Hypothalamus (tissue), 51 donors: Measurements from ENCODE around the gene PPP1R13B.
"Not testable (repeated sequence)": the region's sequence is repeated elsewhere in the genome, so short reads cannot be mapped to it uniquely, and the experiment has no call there.

Experiments used
- DNase-seq, 51 donors: peaks; one replicate each; lab custom pipeline; 2025; lab: John Stamatoyannopoulos, UW

Gene PPP1R13B

DNA sequence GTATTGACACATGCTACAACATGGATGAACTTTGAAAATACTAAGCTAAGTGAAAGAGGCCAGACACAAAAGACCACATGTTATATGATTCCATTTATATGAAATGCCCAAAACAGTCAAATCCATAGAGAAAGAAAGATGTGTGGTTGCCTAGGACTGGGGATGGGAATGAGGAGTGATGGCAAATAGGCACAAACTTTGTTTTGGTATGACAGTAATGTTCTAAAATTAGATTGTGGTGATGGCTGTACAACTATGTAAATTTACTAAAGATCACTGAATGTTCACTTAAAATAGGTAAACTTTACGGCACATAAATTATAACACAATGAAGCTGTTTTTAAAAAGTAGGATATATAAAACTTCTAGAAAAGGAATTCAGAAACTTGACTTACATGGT, 41.7 kb downstream of the PPP1R13B start:
- no peak for DNase-seq

DNA sequence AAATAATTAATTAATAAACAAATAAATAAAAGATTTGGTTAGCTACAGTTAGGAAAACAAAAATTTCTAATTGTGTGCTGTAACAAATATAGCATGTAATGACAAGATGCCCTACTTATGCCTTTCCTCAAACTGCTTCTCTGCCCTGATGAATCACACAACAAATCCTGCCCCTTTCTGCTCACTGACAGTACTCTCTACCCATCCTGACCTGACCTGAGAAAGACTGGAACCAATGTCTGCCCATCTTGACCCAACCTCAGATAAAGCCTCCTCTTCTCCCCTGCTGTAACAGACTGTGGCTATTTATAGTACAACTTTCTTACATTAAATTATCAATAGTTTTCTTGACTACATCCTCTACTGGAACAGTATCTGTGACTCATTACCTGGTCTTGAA, 43.7 kb downstream of the PPP1R13B start:
- no peak for DNase-seq

DNA sequence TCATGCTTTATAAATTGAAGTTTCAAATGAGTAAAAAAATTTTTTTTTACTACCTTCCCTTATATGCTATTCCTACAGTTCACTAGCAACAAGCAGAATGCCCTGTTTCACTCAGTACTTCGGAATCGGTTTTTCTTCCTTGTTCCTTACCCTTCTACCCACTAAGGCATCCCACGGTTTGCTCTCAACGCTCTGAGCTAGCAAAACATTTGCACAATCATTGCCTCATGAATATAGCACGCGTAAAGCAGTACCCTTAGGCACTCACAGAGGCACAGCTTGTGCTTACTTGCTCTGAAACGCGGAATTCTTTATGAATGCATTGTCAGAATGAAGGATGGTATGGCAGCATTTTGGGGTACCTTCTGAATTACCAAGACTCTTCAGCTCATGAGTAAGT, 45.0 kb downstream of the PPP1R13B start:
- DNase-seq: peak in 1 of 51 donors; percentile 17

DNA sequence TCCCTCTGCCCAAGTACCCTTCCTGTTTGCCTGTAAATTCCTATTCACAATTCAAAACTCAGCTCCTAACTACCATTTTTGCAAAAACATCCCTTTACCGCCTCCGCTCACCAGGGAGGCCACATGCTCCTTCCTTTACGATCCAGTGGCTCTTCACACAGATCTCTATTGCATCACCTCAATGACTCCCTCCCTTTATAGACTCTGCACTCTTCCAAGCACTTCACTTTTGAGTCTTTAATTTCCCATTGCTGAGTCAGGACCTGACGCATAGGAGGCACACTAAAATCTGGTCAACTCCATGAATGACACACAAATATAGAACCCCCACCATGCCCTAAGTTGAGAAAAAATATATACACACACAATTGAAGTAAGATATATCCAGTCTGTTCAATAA, 45.9 kb downstream of the PPP1R13B start:
- no peak for DNase-seq

DNA sequence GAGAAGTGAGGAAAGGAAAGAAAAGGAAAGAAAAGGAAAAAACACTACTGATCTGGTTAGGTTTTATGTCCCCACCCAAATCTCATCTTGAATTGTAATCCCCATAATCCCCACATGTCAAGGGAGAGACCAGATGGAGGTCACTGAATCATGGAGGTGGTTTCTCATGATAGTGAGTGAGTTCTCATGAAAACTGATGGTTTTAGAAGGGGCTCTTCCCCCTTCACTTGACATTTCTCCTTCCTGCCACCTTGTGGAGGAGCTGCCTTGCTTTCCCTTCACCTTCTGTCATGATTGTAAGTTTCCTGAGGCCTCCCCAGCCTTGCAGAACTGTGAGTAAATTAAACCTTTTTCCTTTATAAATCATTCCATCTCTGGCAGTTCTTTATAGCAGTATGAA, 54.2 kb downstream of the PPP1R13B start:
- DNase-seq: not testable (repeated sequence)

DNA sequence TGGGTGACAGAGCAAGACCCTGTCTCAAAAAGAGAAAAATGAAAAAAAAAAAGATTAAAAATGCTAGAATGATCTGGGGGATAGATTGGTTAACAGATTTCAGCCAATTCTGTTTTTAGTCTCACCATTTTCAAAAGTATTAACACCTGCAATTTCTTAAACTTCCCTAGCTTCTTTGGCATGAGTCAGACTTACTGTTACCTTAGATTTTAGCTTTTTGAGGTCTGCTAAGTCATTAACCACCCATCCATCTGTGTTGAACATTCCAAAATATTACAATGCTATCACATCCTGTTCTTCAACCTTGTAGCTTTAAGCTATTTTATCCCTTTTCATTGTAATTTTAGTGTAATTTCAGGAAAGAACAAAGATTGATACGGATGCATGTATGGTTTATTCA, 59.3 kb downstream of the PPP1R13B start:
- DNase-seq: no peak

DNA sequence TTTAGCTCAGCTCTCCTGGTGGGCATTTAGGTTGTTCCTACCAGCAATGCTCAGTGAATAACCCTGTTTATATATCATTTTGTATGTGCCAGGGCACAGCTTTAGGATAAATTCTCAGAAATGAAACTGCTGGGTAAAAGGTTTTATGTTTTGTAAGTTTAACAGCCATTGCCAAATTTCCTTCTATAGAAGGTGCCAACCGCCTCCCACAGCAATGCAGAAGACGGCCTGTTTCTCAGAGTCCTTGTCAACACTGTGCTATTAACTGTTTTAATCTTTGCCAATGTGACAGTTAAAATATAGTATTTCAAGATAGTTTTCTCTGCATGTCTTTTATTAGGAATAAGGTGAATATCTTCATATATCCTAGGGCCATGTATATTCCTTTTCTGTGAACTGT, 65.0 kb downstream of the PPP1R13B start:
- no peak for DNase-seq

DNA sequence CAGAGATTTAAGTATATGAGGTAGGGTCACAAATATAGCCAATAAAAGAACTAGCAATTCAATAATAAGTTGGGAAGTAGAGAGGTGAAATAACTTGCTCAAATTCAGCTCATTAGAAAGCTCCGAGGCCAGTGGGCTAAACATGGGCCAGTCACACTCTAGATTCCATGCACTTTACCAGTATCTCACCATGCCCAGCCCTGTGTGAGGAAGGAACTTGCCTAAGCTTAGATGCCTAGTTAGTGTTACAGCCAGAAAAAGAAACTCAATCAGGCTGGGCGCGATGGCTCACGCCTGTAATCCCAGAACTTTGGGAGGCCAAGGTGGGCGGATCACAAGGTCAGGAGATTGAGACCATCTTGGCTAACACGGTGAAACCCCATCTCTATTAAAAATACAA, 71.1 kb downstream of the PPP1R13B start:
- DNase-seq: not testable (repeated sequence)

DNA sequence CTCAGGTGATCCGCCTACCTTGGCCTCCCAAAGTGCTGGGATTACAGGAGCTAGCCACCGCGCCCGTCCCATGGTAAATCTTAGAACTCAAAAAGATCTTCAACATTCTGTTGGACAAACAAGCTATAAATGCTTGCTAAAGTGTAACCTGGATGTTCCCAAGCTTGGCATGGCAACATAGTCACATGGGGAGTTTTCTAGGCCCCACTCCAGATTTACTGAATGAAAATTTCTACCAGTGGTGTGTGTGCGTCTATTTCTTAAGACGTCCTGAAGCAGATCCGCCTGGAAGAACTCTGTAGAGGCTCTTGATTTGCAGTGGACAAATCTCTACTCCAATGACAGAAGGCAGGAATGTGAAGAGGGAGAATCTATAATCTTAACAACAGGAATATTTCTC, 71.9 kb downstream of the PPP1R13B start:
- DNase-seq: peak in 13 of 51 donors; percentile 3 to 35 (median 15)

DNA sequence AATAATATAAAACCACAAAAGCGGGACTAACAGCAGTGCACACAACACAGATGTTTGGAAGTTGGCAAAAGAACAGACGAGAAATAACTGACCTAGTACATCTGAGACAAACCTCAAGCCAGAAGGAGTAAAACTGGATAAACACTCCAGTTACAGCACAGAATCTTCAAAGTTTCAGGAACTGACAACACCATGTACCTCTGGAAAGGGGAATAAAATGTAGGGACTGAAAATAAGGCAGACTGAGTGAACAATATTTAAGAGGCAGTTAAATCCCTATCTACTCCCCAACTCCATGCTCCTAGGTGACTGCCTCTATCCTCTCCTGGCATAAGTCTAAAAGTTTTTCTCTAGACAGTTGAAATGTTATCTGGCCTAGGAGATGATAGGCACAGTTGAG, 73.9 kb downstream of the PPP1R13B start:
- no peak for DNase-seq

DNA sequence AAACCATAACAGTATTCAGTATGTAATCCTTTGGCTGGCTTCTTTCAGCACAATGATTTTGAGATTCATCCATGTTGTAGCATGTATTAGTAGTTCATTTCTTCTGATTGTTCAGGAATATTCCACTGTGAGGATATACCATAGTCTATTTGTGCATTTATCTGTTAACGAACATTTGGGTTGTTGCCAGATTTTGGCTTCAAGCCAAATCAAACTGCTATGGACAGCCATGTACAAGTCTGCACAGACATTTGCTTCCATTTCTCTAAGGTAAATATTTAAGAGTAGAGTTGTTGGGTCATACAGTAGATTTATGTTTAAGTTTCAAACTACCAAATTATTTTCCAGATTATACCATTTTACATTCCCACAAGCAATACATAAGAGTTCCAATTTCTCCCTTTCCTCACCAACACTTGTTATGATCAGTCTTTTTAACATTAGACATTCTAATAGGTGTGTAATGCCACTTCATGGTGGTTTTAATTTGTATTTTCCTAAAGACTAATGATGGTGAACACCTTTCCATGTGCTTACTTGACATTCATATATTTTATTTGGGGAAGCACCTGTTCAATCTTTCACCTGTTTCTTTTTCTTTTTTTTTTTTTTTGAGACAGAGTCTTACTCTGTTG, 75.2 kb downstream of the PPP1R13B start:
- no peak for DNase-seq

DNA sequence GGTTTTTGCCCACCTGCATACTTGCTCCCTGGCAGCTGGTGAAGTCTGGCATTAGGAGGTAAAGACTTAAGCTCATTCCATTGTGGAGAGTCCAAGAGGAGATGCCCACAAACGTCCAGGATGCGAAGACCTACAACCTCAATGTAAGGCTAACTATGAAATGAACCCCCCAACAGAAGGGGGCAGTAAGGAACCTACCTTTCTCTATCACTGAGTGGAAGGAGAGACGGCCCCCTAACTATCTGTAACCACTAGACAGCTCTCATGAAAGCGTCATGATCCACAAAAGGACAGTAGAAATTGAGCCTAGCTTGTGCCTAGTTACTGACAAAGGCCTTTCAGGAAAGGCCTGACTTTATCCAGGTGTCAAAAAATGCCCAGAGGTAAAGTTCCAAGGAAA, 76.5 kb downstream of the PPP1R13B start:
- no peak for DNase-seq

DNA sequence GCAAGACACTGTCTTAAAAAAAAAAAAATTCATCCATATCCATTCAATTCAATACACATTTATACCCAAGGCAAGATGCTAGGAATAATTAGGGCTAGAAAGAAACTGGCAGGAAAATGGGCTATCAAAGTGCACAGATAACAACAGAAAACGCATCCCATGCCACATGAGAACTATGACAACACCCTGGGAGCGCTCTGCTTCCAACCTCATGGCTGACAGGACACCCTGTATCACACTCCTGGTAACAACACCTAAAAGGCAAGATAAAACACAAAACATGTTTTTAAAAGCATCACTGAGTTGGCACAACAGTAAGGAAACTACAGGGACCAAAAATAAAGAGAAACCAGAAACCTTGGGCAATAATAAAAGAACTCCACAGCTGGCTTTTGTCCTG, 76.9 kb downstream of the PPP1R13B start:
- no peak for DNase-seq

DNA sequence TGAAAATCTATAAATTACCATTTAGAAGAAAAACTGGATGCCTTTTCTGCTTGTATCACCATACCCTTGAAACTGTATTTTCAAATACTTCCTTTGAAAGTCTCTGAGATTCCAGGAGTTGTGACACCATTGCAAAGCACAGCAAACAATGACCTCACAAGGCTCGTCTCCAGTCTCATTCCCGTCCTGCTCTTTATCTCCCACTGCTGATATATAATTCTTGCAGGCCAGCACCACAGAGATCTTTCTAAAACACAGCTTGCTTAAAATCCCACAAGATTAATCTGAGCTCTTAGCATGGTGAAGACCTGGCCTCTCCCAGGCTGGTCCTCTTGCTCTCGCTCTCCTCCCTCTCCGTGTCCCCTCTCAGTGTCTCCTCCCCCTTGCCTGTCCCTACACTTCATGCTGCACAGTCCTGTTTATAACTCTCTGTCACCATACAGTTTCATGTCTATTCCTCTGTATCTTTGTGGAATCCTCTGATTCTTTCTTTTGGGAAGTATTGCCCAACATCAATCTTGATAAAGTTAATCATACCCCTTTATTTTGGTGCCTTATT, 80.0 kb downstream of the PPP1R13B start:
- no peak for DNase-seq

DNA sequence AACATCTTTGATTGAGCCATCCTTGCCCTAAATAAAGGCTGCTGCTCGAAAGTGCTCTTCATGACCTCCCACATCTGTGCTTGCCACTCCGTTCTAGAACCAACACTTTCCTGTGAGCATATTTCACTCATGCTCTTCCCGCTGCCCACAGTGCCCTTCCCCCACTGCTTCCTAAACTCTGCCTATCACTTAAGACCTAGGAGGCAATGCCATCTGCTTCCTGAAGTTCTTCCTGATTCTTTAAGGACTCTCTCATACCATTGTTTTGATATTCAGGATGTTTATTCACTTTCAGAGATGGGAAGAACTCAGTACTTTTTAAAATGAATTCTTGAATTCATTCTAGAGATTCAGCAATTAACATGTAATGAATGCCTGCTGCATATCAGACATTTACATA, 81.8 kb downstream of the PPP1R13B start:
- DNase-seq: no peak

DNA sequence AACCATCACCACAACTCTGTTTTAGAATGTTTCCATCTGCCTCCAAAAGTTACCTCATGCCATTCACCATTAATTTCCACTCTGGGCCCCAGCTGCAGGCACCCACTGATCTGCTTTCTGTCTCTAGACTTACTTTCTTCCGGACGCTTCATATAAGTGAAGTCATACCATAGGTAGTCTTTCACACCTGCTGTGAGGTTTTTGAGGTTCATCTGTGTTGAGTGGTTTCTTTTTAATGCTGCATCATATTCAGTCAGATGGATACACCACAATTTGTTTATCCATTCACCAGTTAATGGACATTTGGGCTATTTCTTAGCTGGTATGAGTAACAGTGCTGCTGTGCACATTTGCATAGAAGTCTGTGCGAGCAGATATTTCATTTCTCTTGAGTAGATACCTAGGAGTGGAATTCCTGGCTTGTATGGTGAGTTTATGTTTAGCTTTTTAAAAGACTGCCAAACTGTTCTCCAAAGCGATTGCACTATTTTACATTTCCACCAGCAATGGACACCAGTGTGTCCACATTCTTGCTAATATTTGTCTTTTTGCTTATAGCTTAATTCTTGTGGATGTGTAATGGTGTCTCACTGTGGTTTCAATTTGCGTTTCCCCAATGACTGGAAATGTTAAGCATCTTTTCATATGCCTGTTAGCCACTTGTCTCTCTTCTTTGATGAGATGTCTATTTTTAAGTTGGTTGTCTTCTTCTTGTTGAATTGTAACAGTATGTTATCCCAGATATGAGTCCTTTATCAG, 83.5 kb downstream of the PPP1R13B start:
- no peak for DNase-seq

DNA sequence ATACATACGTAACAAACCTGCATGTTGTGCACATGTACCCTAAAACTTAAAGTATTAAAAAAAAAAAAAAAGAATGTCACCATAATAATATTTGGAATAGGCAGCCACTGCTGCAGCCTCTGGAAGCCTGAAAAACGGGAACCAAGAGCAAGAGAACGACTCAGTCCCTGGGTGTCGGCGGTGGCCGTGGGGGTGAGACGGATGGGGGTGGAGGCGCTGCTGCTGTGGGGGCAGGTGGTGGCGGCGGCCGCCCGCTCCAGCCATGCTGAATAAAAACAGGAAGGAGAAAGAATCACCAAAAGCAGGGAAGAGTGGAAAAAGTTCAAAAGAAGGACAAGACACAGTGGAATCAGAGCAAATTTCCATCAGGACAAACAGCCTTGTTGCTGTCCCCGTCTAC, 84.8 kb downstream of the PPP1R13B start:
- no peak for DNase-seq

DNA sequence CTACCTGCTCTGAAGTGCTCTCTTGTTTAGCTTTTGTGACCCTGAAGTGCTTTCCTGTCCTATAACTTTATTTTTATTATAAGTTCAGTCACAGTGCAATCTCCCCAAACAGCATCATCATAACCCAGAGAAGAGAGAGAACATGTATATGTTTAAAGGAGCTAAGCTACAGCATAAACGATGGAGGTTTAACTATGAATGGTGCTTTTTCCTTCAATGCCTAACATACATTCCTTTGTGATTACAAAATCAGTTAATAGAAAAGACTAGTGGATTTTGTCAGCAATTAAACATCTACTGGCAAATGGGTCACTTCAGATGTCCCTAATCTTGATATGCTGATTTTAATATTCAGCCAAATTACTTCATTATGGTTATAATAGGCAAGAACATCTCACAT, 85.3 kb downstream of the PPP1R13B start:
- no peak for DNase-seq

DNA sequence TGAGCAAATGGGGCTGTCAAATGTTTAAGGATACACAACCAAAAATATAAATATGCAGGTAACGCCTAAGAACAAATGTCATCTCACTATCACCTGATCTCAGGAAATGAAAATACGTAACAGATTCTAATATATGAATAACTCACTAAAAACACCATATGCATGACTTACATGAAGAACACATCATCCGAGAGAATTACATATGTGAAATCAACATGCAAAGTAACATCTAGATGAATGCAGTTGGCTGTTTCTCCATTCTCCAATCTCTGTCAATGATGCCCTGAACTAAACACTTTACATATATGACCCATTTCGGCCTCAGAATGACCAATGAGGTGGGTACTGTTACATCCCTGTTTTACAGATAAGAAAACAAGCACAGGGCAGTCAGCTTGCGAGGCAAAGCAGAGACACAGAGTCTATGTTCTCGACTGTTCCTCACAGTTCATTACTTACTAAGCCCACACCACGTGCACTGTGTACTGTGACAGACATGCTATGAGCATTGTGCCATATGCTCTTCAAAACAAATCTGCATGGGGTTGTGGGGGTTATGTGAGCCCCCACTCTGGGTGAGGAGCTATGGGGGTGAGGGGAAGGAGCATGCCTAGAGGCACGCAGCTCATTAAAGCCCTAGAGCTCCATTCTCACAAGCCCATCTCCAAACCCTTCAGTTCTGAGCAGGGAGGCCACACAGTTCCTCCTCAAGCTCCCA, 89.2 kb downstream of the PPP1R13B start:
- DNase-seq: no peak

DNA sequence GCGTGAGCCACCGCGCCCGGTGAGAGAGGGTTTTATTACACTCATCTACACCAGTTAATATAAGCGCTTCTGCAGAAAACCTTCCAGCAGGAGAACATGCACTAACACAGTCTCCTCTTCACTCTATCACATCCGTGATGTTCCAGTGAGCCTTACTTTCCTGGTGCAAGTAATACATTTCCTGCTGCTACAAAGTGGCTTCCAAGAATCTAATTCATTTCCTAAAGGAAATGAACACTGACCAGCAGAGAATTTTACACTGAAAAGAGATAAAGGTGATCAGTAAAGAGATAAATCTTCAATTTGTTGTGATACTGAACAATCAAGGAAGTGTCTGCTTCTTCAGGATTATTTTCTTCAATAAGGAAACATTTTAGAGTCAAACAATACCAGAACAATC, 92.3 kb downstream of the PPP1R13B start:
- no peak for DNase-seq

DNA sequence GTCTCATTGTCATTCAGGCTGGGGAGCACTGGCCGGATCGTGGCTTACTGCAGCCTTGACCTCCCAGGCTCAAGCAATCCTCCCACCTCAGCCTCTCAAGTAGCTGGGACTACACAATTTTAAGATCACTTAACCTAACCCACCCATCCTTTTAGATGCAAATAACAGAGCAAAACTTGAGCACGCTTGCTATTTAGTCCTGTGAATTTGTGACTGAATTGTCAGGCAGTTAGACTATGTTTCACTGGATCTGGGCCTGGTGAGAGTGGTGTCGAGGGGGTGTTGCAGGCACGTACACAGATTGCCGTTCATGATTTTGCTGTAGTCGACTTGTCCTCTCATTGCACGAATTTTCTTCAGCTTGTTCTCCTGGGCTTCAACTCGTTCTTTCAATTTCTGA, 93.6 kb downstream of the PPP1R13B start:
- DNase-seq: no peak

DNA sequence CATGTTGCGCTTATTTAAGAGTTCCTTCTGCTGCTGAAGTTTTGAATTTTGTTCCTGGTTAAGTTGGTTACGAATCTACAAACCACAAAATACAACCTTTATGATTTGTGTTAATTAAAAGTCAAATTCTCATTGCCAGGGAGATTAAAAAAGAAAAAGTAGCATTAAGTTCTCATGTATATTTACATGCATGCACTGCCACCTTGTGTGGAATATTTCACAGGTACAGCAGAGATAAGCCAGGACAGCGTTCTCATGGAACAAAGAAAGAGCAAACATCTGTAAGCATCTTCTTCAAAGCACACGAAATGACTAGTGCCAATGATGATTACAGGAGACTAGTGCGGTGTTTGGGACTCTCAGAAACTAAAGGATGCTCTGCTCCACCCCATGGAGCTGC, 97.5 kb downstream of the PPP1R13B start:
- no peak for DNase-seq
